ENCODE measurements around the gene ZNF516.

Gene ZNF516

DNA sequence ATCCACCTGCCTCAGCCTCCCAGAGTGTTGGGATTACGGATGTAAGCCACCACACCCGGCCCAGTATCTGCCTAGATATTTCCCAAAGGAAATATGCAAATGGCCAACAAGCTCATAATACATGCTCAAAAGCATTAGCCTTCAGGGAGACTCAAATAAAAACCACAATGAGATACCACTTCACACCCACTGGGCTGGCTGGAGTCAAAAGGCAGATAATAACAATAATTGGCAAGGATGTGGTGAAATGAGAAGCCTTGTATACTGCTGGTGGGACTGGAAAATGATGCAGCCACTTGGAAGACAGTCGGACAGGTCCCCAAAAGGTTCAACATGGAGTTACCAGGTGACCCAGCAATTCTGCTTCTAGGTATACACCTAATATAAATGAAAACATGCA is 20.5 kb upstream of the ZNF516 start:
- H3K9ac ChIP-seq (ENCODE audit: low read depth, low read length): no peak overlapping the region
- no peaks in the 10 kb centered on the region for H3K9me3 ChIP-seq (ENCODE audit: insufficient read depth, low read length, severe bottlenecking)
- no peaks in the 10 kb centered on the region for H3K4me1 ChIP-seq (ENCODE audit: insufficient read depth, low read length)
- no peak overlapping the region for H3K4me2 ChIP-seq (ENCODE audit: insufficient read depth, low read length)
- H3K27me3 ChIP-seq (ENCODE audit: insufficient read depth, low read length, poor library complexity): peaks cover 14% of the 10 kb centered on the region
- ATAC-seq (ENCODE audit: insufficient read depth, low read depth) (no peak), DNase-seq (no peak)
- H3K36me3 ChIP-seq (ENCODE audit: insufficient read depth, low read length): no peaks in the 10 kb centered on the region
- no peak overlapping the region for H3K4me3 ChIP-seq (ENCODE audit: low read depth in 1 of 2, low read length in 2 of 2)
- no peaks in the 10 kb centered on the region for H4K20me1 ChIP-seq (ENCODE audit: insufficient read depth, low read length)
- TF ChIP-seq, protein P1, sequence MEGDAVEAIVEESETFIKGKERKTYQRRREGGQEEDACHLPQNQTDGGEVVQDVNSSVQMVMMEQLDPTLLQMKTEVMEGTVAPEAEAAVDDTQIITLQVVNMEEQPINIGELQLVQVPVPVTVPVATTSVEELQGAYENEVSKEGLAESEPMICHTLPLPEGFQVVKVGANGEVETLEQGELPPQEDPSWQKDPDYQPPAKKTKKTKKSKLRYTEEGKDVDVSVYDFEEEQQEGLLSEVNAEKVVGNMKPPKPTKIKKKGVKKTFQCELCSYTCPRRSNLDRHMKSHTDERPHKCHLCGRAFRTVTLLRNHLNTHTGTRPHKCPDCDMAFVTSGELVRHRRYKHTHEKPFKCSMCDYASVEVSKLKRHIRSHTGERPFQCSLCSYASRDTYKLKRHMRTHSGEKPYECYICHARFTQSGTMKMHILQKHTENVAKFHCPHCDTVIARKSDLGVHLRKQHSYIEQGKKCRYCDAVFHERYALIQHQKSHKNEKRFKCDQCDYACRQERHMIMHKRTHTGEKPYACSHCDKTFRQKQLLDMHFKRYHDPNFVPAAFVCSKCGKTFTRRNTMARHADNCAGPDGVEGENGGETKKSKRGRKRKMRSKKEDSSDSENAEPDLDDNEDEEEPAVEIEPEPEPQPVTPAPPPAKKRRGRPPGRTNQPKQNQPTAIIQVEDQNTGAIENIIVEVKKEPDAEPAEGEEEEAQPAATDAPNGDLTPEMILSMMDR (IDR thresholded peaks at IDR 0.05; ENCODE audit: borderline replicate concordance, extremely low read depth, low read length, poor library complexity, severe bottlenecking): no peak
- TF ChIP-seq EZH2 (IDR thresholded peaks at IDR 0.05; ENCODE audit: borderline replicate concordance, low read depth, low read length, severe bottlenecking): no peak
- H2AFZ ChIP-seq (ENCODE audit: low read depth, low read length): no peak overlapping the region
- H3K27ac ChIP-seq (ENCODE audit: low read length): no peak overlapping the region
- H3K79me2 ChIP-seq (ENCODE audit: insufficient read depth, low read length): no peaks in the 10 kb centered on the region

DNA sequence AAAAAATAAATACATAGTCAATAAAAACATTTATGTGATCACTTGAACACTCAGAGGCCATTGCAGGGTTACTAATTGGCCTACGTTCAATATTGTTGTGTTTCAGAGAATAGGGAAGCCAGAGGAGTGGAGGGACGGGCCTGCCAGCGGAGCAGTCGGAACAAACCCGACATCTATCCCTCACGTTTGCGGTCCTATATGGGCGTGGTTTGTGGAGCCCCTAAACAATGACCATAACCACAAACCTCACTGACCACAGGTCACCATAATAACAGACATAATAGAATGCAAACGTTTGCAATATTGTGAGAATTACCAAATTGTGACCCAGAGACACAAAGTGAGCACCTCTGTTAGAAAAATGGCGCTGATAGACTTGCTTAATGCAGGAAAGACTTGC is 19.5 kb upstream of the ZNF516 start:
- Histone ChIP-seq H3K79me2 (ENCODE audit: insufficient read depth, low read length) (no peaks in the 10 kb centered on the region), H4K20me1 (ENCODE audit: insufficient read depth, low read length) (no peaks in the 10 kb centered on the region), H2AFZ (ENCODE audit: low read depth, low read length) (no peak overlapping the region), H3K36me3 (ENCODE audit: insufficient read depth, low read length) (no peaks in the 10 kb centered on the region), H3K4me3 (ENCODE audit: low read depth in 1 of 2, low read length in 2 of 2) (no peak overlapping the region), H3K9ac (ENCODE audit: low read depth, low read length) (no peak overlapping the region), H3K27ac (ENCODE audit: low read length) (no peak overlapping the region), H3K27me3 (ENCODE audit: insufficient read depth, low read length, poor library complexity) (peaks cover 11% of the 10 kb centered on the region), H3K4me2 (ENCODE audit: insufficient read depth, low read length) (no peak overlapping the region), H3K4me1 (ENCODE audit: insufficient read depth, low read length) (no peaks in the 10 kb centered on the region), H3K9me3 (ENCODE audit: insufficient read depth, low read length, severe bottlenecking) (no peaks in the 10 kb centered on the region)
- TF ChIP-seq, protein P1 (IDR thresholded peaks at IDR 0.05; ENCODE audit: borderline replicate concordance, extremely low read depth, low read length, poor library complexity, severe bottlenecking): no peak
- no peak for TF ChIP-seq EZH2 (IDR thresholded peaks at IDR 0.05; ENCODE audit: borderline replicate concordance, low read depth, low read length, severe bottlenecking)
- ATAC-seq (ENCODE audit: insufficient read depth, low read depth) (no peak), DNase-seq (no peak)

DNA sequence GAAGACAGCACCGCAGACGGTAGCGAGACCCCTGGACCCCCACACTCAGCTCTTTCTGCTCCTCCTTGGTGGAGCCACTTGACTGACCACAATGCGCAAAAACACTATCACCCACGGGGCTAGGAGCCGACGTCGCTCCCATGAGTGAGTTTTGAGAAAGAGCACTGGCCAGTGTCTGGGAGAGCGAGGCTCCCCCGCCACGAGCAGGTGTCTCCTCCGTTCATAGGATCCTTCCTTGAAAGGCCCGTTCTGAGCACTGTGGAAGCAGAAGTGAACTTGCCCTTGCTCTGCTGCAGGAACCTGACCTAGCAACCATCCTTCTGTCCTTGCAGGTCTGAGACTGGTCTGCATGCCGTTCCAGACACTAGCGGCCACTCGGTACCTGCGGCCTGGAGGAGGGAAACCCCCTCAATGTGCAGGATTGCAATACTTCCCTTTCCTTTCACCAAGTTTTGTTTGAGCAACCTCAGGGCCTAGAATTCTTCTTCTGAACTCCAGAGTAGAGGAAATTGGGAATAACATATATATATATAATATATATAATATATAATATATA is 12.9 kb upstream of the ZNF516 start:
- no peaks in the 10 kb centered on the region for H3K4me1 ChIP-seq (ENCODE audit: insufficient read depth, low read length)
- TF ChIP-seq, protein P1 (IDR thresholded peaks at IDR 0.05; ENCODE audit: borderline replicate concordance, extremely low read depth, low read length, poor library complexity, severe bottlenecking): no peak
- TF ChIP-seq EZH2 (IDR thresholded peaks at IDR 0.05; ENCODE audit: borderline replicate concordance, low read depth, low read length, severe bottlenecking): no peak
- no peaks in the 10 kb centered on the region for H3K36me3 ChIP-seq (ENCODE audit: insufficient read depth, low read length)
- H3K4me3 ChIP-seq (ENCODE audit: low read depth in 1 of 2, low read length in 2 of 2): no peak overlapping the region
- no peaks in the 10 kb centered on the region for H3K9me3 ChIP-seq (ENCODE audit: insufficient read depth, low read length, severe bottlenecking)
- ATAC-seq (ENCODE audit: insufficient read depth, low read depth) (no peak), DNase-seq (no peak)
- no peak overlapping the region for H3K9ac ChIP-seq (ENCODE audit: low read depth, low read length)
- no peaks in the 10 kb centered on the region for H4K20me1 ChIP-seq (ENCODE audit: insufficient read depth, low read length)
- no peaks in the 10 kb centered on the region for H3K79me2 ChIP-seq (ENCODE audit: insufficient read depth, low read length)
- peaks cover 7% of the 10 kb centered on the region for H3K27me3 ChIP-seq (ENCODE audit: insufficient read depth, low read length, poor library complexity)
- H2AFZ ChIP-seq (ENCODE audit: low read depth, low read length): no peak overlapping the region
- no peak overlapping the region for H3K4me2 ChIP-seq (ENCODE audit: insufficient read depth, low read length)
- H3K27ac ChIP-seq (ENCODE audit: low read length): no peak overlapping the region
